EL (cell line): ENCODE results near the gene DACT3.
"Not testable (repeated sequence)": the region's sequence is repeated elsewhere in the genome, so short reads cannot be mapped to it uniquely, and the experiment has no call there.

Experiments used
- DNase-seq: peaks from one replicate; pipeline ENCODE4 v3.0.0-alpha.2; 2016

The DACT3 gene

GRCh38 chr19:46633130-46633529, 27.9 kb downstream of the DACT3 start:
- no peak for DNase-seq

- peak; percentile 79 for DNase-seq
These were observed 29.5 kb downstream of the DACT3 start for GRCh38 chr19:46631481-46631880.

GRCh38 chr19:46630586-46631205, 30.3 kb downstream of the DACT3 start:
- DNase-seq: no peak

- DNase-seq: no peak
These were observed 31.4 kb downstream of the DACT3 start for GRCh38 chr19:46629546-46630025.

- not testable (repeated sequence) for DNase-seq
These were observed 32.0 kb downstream of the DACT3 start for GRCh38 chr19:46628970-46629369.

GRCh38 chr19:46626446-46626845, 34.5 kb downstream of the DACT3 start:
- no peak for DNase-seq

- DNase-seq: no peak
These were observed 35.3 kb downstream of the DACT3 start for GRCh38 chr19:46625731-46626130.

- peak; percentile 88 for DNase-seq
These were observed 35.9 kb downstream of the DACT3 start, which contains the start of gene PTGIR for GRCh38 chr19:46624958-46625661. Gene PTGIR (minus strand): TSS chr19:46625089. CDS start chr19:46624225, 864 bp downstream.

- DNase-seq: no peak
These were observed 37.0 kb downstream of the DACT3 start for GRCh38 chr19:46623915-46624502.

- DNase-seq: no peak
These were observed 38.9 kb downstream of the DACT3 start for GRCh38 chr19:46622118-46622446.

GRCh38 chr19:46621191-46622117, 39.5 kb downstream of the DACT3 start:
- DNase-seq: no peak

- peak; percentile 40 for DNase-seq
These were observed 40.3 kb downstream of the DACT3 start for GRCh38 chr19:46620716-46621115.

- DNase-seq: no peak
These were observed 40.7 kb downstream of the DACT3 start for GRCh38 chr19:46620267-46620666.

- no peak for DNase-seq
These were observed 42.2 kb downstream of the DACT3 start for GRCh38 chr19:46618670-46619231.

GRCh38 chr19:46617601-46618000, 43.4 kb downstream of the DACT3 start:
- DNase-seq: no peak

- DNase-seq: peak; percentile 80
These were observed 44.2 kb downstream of the DACT3 start for GRCh38 chr19:46616631-46617322.

- no peak for DNase-seq
These were observed 45.0 kb downstream of the DACT3 start for GRCh38 chr19:46615966-46616365.

GRCh38 chr19:46614114-46614722, 46.8 kb downstream of the DACT3 start:
- peak; percentile 78 for DNase-seq

GRCh38 chr19:46613525-46613924, 47.5 kb downstream of the DACT3 start:
- no peak for DNase-seq

GRCh38 chr19:46611776-46612175, 49.2 kb downstream of the DACT3 start:
- DNase-seq: no peak
